Stimulated activated CD4-positive, alpha-beta T cell treated with anti-CD3 and anti-CD28 coated beads, TNF-alpha, amount 100 ng/mL, for 48 hours (primary cell): ENCODE data around the gene SPAG8.
A peak's percentile ranks its signal among the peaks of the same experiment; 100 is the strongest.

ENCODE experiments used
- DNase-seq, 3 donors: peaks; one replicate each; pipeline ENCODE4 v3.0.0-alpha.2; 2020; ENCODE audit warnings: low read depth in 3 of 3

SPAG8 gene

DNA sequence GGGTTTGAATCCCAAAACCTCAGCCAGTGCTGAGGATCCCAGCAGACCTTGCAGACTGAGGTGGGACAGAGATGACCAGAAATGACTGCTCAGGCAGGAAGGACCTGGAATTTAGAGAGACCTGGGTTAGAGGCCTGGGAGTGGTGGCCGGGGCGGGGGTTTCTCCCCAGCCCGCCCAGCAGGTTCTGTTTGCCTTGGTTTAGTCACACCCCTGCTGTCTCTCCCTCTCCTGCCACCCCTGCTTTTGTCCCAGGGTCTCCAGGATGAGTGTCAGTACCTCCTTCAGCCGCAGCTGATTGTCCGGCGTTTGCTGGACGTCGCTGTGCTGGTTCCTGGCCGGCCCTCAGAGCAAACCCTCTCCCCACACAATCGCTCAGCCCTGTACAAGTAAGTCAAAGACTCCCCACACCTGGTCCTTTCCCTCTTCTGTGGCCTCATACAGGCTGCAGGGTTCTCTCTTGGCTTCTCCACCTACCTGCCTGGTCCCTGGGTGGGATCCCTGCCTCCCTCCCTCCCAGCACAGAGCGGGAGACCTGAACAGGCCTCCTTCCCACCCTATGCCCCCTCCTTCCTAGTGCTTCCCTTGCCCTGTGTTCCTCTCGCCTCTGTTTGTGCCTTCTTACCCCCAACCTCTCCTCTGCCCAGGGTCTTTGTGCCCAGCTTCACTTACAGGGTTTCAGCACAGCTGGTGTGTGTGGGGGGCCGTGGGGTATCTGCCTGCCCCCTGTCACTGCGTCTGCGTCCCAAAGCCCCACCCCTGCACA, 29.0 kb upstream of the SPAG8 start:
- DNase-seq: no peak

DNA sequence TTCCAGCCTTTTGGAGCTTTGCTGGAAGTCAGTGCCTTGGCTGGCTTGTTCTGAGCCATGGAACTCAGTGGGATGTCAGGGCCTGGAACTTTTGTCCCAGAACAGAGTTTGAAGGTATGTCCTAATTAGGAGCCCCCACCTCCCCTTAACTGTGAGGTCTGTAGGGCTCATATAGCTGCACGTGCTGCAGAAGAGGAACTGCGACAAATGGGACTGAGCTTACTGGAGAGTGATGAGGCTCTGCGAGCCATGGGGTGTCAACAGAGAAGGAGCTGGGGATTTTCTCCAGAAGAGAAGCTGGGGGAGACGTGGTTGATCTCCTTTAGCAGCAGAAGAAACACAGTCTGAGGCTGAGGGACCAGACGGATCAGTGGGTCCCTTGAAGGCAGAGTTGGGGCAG, 27.9 kb upstream of the SPAG8 start:
- DNase-seq: no peak

DNA sequence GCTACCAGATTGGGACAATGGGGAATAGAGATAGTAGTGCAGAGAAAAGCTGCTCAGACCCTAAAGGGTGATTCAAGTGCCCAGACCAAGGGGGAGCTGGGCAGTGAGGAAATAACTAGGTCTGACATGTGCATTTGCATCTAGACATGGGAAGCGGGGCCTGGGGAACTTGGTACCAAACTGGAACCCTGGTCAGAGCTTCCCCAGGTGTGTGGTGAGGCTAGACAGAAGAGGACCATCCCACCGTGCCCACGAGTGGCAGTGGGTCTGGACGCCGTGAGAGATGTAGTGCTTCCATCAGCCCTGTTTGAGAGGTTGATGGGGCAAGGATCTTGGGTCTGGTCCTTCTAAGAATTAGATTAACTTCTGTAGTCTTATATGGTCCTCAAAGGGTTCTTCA, 24.5 kb upstream of the SPAG8 start:
- no peak for DNase-seq

DNA sequence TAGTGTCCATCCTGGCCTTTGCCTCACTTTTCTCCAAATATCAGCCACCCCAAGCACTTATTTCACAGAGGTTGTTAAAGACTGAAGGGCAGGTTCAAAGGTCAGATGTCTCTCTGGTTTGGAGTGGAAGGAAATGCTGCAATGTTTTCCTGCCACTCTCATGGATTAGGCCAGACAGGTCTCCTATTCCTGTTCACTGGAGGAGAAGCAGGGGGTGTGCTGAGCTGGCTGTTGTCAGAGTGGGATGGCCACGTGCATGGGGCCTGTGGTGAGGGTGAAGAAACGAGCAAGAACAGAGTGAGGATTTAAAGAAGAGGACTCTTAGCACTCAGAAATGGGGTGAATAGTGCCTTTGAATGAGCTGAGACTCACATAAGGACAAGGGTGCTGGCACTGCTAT, 23.7 kb upstream of the SPAG8 start:
- DNase-seq: no peak

DNA sequence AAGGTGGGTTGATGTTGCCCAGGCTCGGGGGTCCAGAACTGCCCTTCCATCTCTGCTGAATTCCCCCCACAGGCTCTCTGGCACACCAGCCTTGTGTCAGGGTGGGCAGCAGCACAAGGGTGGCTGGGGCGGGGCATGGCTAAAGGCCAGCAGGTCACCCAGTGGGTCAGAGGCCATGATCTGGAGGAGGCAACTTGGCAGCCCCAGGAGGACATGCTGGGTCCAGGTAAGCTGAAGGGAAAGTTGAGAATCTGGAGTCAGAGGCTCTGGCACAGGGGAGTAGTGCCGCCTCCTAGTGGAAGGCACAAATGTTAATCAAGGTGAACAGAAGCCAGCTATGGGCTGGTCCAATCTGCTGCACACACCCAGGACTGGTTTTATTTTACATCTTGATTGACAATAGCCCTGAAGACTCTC, 23.2 kb upstream of the SPAG8 start:
- DNase-seq: no peak

DNA sequence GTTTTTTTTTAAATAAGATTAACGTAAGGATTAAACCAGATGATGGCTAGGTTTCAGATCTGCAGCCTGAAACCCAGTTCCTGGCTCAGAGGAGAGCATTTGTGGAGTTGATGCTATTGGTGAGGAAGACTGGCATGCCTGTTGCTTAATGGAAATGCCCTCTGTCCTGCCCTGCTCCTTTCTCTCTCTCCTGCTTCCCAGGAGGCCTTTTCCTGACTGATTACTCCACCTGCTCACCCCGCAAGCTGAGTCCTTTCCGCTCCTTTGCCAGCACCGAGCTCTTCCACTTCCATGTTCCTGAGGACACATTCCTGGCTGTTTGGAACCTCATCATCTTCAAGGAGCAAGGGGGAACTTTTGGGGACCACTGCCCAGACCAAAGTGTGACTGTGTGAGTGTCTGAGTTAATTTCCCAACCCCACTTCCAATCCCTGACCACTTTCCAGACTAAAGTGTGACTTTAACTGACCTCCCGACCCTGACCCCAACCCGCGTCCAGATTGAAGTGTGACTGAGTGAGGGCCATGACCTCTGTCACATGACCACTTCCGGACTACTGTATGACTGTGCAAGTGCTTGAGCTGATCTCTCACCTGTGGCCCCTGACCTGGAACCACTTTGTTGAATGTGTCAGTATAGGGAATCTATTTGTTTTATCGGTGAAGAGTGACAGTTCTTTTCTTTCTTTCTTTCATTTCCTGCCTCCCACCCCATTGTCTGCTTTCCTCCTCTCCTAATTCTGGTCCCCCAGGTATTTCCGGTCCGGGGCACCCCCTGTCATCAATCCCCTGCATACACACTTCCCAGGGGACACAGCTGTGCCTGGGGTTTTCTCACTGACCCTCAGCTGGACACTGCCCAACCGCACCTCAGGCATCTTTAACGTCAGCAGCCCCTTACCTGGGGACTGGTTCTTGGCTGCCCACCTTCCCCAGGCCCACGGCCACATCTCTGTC, 22.5 kb upstream of the SPAG8 start:
- no peak for DNase-seq

DNA sequence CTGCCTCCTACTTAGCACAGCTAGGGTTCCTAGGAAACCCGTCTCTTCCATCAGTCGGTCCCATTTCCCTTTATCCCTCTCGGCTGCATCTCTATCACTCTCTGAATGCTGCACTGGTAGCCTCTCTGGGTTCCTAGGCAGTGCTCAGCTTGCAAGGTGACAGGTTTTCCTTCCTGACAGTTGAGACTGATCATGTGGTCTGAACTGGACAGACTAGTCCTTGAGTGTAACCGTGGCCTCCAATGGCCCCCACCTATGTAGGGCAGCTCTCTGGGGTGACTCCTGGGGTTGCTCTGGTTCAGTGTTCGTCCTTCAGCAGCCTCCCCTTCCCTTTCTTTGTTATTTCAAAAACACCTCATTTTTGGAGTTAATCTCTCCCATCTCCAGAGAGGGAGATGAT, 20.8 kb upstream of the SPAG8 start:
- no peak for DNase-seq

DNA sequence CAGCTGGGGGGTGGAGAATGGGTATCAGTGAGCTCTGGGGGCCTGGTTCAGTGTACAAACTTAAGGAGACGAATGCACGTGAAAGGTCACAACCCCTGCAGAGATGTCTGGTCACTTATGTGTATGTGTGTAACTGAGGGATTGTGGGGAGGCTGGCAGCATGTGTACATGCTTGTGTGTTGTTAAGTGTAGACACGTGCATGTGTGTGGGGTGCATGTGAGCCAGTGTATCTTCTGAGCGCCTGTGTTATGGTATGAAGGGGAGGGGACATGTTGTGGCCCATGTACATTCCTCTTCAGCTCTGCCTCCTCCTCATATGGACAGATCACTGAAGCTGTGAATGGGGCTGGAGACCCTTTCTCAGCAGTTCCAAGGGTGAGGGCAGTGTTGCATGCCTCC, 19.0 kb upstream of the SPAG8 start:
- no peak for DNase-seq

DNA sequence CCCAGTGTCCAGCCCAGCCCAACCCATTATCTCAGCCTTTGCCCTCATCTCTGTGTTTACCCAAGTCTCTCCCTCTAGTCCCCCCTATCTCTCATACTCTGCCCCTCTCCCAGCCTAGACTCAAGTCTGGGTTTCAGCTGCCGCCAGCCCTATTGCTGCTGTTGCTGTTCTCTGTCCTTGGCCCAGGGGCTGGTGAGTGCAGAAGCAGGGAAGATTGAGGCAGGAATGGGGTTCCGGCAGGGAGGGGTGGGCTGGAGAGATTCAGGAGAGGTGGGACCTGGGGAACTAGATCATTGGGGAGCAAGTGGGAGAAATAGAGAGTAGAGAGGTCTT, 17.7 kb upstream of the SPAG8 start:
- no peak for DNase-seq

DNA sequence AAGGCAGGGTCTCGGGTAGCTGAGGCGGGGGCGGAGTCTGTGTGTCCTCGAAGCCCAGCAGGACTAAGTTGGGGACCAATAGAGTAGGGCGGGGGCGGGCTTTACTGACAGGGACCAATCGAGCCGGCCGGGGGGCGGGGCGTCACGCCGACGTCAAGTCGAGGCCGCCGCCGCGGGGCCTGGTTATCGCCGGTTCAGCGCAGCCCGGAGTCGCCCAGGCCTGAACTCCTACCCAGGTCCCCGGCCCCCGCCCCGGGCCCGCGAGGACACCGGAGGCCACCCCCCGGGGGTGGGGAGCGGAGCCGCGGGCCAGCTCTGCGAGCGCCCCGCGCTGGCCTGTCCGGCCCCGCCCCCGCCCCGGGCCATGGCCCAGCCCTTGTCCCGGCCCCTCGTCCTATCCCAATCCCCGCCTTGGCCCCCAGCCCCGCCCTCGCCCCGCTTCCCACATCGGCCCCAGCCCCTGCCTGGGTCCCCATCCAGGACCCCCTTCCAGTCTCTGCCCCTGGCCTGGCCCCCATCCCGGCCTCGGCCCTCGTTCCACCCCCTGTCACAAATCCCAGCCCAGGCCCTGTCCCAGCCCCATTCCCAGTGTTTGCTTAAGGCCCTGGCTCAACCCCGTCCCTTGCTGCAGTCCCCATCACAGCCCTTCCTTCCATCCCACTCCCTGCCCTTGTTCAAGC, 17.2 kb upstream of the SPAG8 start, which contains the start of gene TMEM8B:
Gene TMEM8B, plus strand, starts transcription at position 145 of the 680 bp plus-strand sequence. Its CDS starts 220 bp downstream, at position 365.
- peak; percentile 88 to 98 (median 90) for DNase-seq

DNA sequence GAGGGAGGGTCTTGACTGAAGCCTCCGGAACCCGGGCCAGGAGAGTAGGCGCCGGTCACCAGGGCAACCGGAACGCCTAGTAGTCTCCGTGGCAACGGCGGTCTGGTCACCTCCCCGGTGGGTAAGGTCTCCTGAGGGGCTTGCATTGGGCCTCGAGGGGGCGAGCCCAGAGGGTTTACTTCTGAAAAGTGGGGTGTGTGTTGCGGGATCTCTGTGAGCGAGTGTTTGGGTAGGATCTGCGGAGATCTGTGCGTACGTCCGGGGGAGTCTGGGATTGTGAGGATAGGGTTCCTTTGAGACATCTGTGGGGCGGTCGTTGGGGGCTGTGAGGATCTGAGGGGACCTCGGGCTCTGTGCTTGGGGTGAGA, 16.6 kb upstream of the SPAG8 start, which contains the start of gene FAM221B:
Gene FAM221B, minus strand, starts transcription at position 17 of the 368 bp plus-strand sequence. CDS start 2,571 bp downstream, outside the sequence.
- DNase-seq: no peak

DNA sequence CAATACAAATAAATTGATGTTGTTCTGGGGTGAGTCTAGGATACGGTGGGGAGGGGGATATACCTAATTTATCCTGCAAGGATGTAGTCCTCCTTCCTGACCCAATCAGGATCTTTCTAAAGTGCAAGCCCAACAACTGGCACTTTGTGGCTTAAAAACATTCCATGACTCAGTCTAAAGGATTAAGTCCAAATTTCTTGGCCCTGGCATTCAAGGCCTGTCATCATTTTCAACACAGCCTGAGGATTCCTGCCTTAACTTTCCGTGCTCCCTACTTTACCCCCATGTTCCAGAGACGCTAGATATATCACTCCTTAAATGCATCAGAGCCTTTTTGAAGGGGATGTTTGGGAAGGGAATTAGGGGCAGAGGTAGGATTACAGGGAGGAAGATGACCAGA, 15.4 kb upstream of the SPAG8 start:
- DNase-seq: no peak

DNA sequence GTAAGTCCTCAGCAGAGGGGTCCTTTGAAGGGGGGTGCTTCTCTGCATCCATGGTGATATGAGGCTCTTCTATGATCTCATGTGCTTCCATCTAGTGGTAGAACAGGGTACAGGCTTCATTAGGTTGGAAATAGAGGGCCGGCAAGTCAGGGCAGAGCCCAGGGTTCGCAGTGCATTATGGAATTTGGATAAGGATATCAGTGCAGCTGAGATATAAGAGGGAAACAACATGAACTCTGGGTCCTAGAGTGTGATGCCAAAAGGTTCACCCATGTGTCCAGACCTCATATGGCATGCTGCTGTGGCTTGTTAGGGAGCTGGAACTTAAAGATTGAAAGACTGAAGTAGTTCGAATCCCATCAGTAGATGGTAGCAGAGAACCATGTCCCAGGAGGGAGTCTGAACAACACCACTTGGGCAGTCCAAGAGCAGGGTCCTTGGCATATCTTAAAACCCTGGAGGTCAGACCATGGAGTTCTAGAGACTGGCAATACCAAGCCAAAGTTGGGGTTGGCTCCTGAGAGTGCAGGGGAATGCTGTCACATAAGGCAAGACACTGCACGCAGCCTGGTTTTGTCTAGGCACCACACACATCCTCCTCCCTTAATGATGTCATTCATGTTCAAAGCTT, 14.1 kb upstream of the SPAG8 start:
- DNase-seq: no peak

DNA sequence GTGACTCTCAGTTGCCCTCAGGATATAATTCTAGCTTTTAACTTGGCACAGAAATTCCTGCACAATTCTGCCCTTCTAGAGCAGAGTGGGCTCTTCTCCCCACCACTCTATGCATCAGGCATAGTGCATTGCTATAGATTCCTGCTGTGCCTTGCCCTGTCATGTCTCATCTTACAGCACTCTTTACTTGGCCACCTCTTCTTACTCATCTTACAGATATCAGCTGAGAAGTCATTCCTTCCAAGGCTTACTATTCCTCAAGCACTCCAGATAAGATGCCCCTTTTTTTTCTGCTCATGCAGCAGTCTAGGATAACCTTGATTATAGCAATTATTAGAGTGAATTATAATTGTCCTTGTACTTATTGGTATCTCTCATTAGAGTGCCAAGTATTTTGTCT, 10.9 kb upstream of the SPAG8 start:
- no peak for DNase-seq

DNA sequence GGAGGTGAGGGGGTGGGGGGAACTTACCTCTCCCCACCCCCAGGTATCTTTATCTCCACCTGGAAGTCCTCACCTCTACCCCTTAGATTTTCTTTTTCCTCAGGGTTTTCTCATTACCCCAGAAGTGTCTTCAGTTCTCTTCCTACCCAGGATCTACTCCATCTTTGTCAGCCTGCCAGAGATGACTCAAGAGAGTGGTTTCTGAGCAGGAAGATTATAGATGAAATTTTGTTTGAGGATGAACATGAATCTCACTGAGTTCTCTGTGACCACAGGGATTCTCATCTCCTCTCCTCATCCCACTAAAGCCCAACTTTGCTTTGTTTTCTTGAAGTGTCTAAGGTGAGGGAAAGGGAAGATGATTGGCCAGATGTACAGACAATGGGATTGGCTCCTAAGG, 8.0 kb upstream of the SPAG8 start:
- DNase-seq: no peak

DNA sequence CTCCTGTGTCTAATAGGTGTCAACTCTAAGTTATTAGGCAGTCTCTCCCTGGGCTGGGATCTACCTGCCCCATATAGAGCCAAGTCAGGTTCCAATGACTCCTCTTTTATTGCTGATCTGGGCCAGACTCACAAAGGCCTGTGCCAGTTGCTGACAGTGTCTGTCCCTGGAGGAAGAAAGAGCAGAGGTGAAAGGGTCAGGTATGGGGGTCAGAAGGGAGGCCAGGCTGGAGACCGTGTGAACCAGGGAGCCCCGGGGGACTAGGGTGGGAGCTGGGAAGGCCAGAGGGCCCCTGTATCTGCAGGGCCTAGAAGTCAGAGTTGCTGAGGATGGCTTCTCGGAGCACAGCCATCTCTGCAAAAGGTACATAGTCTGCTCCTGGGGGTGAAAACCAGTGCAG, 6.3 kb upstream of the SPAG8 start:
- DNase-seq: no peak

DNA sequence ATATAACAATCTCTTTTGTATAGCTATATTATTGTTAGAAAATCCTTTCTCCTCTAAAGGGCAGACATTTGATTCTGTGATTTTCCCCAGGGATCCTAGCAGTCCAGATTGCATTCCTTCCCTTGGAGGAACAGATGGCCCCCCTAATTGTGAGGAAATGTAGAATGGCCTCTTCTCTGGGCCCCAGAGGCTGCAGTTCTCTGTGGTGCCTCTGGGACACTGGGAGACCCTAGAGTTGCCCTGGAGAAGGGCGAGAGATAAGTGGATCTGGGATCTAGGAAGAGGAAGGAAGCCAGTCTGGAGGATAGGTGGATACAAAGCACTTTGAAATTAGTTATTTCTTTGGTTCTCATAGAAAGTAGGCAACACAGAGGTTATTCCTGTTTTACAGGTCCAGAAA, 4.6 kb upstream of the SPAG8 start:
- no peak for DNase-seq

DNA sequence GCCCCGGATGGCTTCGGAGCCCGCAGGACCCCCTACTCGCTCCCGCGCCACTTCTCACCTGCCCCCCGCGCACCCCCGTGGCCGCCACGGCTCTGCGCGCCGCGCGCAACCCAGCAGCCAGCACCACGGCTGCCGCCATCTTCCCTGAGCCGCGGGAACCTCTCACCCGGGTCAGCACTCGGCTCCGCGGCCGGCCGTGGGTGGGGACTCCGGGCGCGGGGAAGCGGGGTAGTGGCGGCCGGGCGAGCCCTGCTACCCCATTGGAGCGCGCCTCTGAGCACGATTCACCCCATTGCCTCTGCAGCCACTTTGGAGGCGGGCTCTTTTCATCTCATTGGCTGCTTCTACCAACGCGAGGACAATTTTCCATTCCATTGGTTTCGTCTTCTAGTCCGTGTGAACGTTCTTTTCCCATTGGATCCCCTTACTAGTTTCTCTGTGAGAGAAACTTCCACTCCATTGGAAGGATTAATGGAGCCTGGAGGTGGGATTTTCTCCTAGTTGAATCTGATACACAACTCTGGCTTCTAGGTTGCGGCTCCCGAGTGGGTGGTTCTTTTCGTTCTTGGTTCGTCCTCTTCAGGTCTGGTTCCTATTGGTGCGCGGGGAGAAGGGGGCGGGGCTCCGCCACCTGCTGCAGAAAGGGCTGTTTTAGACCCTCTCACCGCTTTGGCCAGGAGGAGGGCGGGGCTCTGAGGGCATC, 2.9 kb upstream of the SPAG8 start, which contains the start of gene HINT2:
Gene HINT2, minus strand, starts transcription at position 202 of the 703 bp plus-strand sequence. Its CDS starts 63 bp downstream, at position 139.
- peak; percentile 93 to 97 (median 95) for DNase-seq

DNA sequence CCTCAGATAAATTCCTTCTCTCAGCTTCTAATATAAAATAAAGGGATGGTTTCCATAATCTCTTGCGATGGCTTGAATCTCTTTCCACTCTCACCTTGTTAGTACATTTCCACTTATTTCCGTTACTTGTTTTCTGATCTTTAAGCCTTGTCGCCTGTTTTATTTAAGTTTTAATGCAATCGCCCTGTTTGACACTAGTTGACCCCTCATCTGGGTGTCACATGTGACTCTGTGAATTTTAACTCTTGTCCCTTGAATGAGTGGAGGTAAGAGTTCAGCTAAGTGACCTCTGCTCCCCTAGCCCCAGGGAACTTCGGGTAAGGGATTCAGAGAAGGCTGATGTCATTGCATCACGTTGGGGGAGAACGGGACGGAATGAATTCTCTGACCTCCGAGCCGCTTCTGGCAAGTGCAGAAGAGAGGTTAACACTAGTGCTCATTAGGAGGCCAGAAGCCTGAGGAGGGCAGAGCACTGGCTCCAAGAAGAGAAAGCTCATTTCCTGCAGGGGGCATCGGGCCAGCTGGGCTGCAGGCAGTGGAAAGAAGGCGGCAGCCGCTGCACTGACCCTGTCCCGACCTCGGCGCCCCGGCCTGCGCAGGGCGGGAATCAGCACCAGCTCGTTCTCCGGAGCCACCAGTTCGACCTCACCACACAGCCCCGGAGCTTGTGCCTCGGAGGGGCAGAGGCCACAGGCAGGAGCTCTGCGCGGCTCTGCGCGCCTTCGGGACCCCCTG, 2.2 kb upstream of the SPAG8 start:
- DNase-seq: peak in 1 of 3 donors; percentile 30

DNA sequence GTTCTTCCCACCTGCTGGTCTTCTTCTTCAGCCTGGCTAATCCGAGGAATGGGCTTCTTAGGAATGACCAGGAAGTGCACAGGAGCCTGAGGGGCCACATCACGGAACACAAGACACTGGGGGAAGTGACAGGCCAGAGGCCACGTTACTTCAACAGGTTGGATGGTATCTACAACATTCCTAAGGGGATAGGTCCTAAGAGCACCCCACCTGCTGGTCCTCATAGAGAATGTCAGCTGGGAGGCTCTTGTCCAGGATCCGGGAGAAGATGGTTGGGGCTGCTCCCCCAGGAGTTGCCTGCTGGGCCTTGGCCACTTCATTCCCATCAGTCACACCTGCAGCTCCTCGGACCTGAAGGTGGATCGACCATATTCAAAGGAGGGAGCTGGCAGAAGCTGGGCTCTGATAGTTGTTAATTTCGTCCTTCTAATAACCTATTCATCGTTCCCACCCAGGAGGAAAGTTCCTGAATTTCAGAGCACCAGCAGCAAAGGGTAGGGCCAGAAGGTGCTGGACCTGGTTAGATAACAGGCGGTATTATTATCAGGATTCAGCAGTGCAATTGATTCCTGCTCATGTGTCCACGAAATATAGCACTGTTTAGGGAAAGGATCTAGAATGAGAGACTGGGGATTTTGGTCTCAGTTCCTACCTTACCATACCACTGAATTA, 1.5 kb upstream of the SPAG8 start:
- DNase-seq: no peak
